HG03520 (cell line): ENCODE data around the gene GJA10.

Source experiments
- ATAC-seq: cut with Tn5 transposase; IDR thresholded peaks from one replicate; pipeline ENCODE4 v1.9.1; 2021; ENCODE audit warnings: mild to moderate bottlenecking, moderate library complexity; ENCODE audit not compliant: unreplicated experiment

The GJA10 gene

GRCh38 chr6:89916136-89916920, 22.1 kb downstream of the GJA10 start:
- no peak for ATAC-seq

GRCh38 chr6:89917216-89917615, 22.9 kb downstream of the GJA10 start:
- ATAC-seq: no peak

GRCh38 chr6:89917801-89918366, 23.6 kb downstream of the GJA10 start:
- ATAC-seq: no peak

- ATAC-seq: no peak
These were observed 26.9 kb downstream of the GJA10 start for GRCh38 chr6:89921197-89921596.

- ATAC-seq: no peak
These were observed 27.4 kb downstream of the GJA10 start for GRCh38 chr6:89921691-89922090.

GRCh38 chr6:89924231-89924630, 30.0 kb downstream of the GJA10 start:
- ATAC-seq: no peak

- no peak for ATAC-seq
These were observed 31.6 kb downstream of the GJA10 start for GRCh38 chr6:89925826-89926225.

- ATAC-seq: no peak
These were observed 33.0 kb downstream of the GJA10 start for GRCh38 chr6:89927264-89927663.

- no peak for ATAC-seq
These were observed 33.7 kb downstream of the GJA10 start for GRCh38 chr6:89927791-89928550.

- ATAC-seq: no peak
These were observed 34.3 kb downstream of the GJA10 start for GRCh38 chr6:89928604-89929003.

GRCh38 chr6:89930789-89931188, 36.5 kb downstream of the GJA10 start:
- ATAC-seq: no peak

- ATAC-seq: no peak
These were observed 38.1 kb downstream of the GJA10 start for GRCh38 chr6:89932245-89932802.

GRCh38 chr6:89934685-89935366, 40.6 kb downstream of the GJA10 start:
- ATAC-seq: no peak

GRCh38 chr6:89936177-89936576, 41.9 kb downstream of the GJA10 start:
- no peak for ATAC-seq

- ATAC-seq: no peak
These were observed 43.7 kb downstream of the GJA10 start for GRCh38 chr6:89938014-89938413.

- ATAC-seq: no peak
These were observed 44.9 kb downstream of the GJA10 start for GRCh38 chr6:89939144-89939543.

- ATAC-seq: no peak
These were observed 46.2 kb downstream of the GJA10 start for GRCh38 chr6:89940225-89941027.

GRCh38 chr6:89941031-89941762, 46.9 kb downstream of the GJA10 start:
- no peak for ATAC-seq

- no peak for ATAC-seq
These were observed 47.7 kb downstream of the GJA10 start for GRCh38 chr6:89941763-89942497.
